ENCODE data around the gene TELO2. TPM values are rescaled to one million over a fixed set of nuclear protein-coding genes. Genes with fewer than 3 reads are reported as not detected.

The TELO2 gene
- total RNA-seq, 2 donors from 2014 or later, result 85.0 to 91.7 TPM

GRCh38 chr16:1489077-1489476, 4.1 kb upstream of the TELO2 start:
- DNase-seq, result no peak
- Histone ChIP-seq H3K9ac (ENCODE audit: extremely low read depth, low read length, poor library complexity, severe bottlenecking) (no peak overlapping the region), H3K9me3 (ENCODE audit: control insufficient read depth, low read length) (no peaks in the 10 kb centered on the region), H3K27me3 (ENCODE audit: control insufficient read depth, insufficient read depth, low read length, poor library complexity, severe bottlenecking) (peaks cover under 1% of the 10 kb centered on the region), H3K27ac (ENCODE audit: low read depth, low read length) (no peak overlapping the region), H3K4me1 (ENCODE audit: control insufficient read depth, insufficient read depth, low read length) (peaks cover 5% of the 10 kb centered on the region), H3K36me3 (ENCODE audit: control insufficient read depth, insufficient read depth, low read length) (no peaks in the 10 kb centered on the region), H3K4me3 (ENCODE audit: low read length) (no peak overlapping the region)
- no peak overlapping the region for H3K27ac Mint-ChIP-seq
- no peaks in the 10 kb centered on the region for H3K36me3 Mint-ChIP-seq (ENCODE audit: low read depth)
- peaks cover 13% of the 10 kb centered on the region for H3K27me3 Mint-ChIP-seq (ENCODE audit: insufficient read depth)
- no peaks in the 10 kb centered on the region for H3K9me3 Mint-ChIP-seq
- H3K4me3 Mint-ChIP-seq, result no peak overlapping the region
- 90 to 93% methylated on average over 7 to 11 of the region's 12 CpGs for WGBS, 2 experiments (ENCODE audit: insufficient coverage in 1 of 2, insufficient read length in 1 of 2)
- TF ChIP-seq, protein P1, sequence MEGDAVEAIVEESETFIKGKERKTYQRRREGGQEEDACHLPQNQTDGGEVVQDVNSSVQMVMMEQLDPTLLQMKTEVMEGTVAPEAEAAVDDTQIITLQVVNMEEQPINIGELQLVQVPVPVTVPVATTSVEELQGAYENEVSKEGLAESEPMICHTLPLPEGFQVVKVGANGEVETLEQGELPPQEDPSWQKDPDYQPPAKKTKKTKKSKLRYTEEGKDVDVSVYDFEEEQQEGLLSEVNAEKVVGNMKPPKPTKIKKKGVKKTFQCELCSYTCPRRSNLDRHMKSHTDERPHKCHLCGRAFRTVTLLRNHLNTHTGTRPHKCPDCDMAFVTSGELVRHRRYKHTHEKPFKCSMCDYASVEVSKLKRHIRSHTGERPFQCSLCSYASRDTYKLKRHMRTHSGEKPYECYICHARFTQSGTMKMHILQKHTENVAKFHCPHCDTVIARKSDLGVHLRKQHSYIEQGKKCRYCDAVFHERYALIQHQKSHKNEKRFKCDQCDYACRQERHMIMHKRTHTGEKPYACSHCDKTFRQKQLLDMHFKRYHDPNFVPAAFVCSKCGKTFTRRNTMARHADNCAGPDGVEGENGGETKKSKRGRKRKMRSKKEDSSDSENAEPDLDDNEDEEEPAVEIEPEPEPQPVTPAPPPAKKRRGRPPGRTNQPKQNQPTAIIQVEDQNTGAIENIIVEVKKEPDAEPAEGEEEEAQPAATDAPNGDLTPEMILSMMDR (conservative IDR thresholded peaks at IDR 0.05), result no peak
- H3K4me1 Mint-ChIP-seq, result peaks cover 1% of the 10 kb centered on the region

DNA sequence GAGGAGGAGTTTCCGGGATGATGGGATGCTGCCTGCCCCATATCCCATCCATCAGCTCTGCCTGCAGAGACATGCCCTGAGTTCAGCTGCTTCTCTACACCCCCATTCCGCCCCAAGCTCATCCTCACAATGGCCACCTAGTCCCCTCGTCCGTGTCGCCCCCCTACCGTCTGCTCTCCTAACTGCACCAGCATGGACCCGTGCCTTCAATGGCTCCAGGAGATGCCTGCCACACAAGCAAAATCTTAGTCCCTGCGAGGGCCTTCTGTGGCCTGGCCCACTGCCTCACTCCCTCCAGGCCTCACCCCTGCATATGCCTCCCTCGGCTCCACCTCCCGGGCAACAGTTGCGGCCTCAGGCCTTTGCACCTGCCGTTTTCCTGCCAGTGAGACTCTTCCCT, 1.8 kb upstream of the TELO2 start:
- Histone ChIP-seq H3K4me1 (ENCODE audit: control insufficient read depth, insufficient read depth, low read length) (peaks cover 9% of the 10 kb centered on the region), H3K4me3 (ENCODE audit: low read length) (no peak overlapping the region), H3K36me3 (ENCODE audit: control insufficient read depth, insufficient read depth, low read length) (peaks cover 13% of the 10 kb centered on the region), H3K9ac (ENCODE audit: extremely low read depth, low read length, poor library complexity, severe bottlenecking) (no peak overlapping the region), H3K27ac (ENCODE audit: low read depth, low read length) (no peak overlapping the region), H3K27me3 (ENCODE audit: control insufficient read depth, insufficient read depth, low read length, poor library complexity, severe bottlenecking) (no peaks in the 10 kb centered on the region), H3K9me3 (ENCODE audit: control insufficient read depth, low read length) (no peaks in the 10 kb centered on the region)
- H3K9me3 Mint-ChIP-seq, result no peaks in the 10 kb centered on the region
- TF ChIP-seq, protein P1 (conservative IDR thresholded peaks at IDR 0.05), result no peak
- DNase-seq, result no peak
- 91 to 92% methylated on average over 5 to 12 of the region's 12 CpGs for WGBS, 2 experiments (ENCODE audit: insufficient coverage in 1 of 2, insufficient read length in 1 of 2)
- peaks cover 1% of the 10 kb centered on the region for H3K4me1 Mint-ChIP-seq
- H3K27ac Mint-ChIP-seq, result no peak overlapping the region
- H3K4me3 Mint-ChIP-seq, result no peak overlapping the region
- peaks cover 8% of the 10 kb centered on the region for H3K27me3 Mint-ChIP-seq (ENCODE audit: insufficient read depth)
- peaks cover 7% of the 10 kb centered on the region for H3K36me3 Mint-ChIP-seq (ENCODE audit: low read depth)

GRCh38 chr16:1492082-1492922, 858 bp upstream of the TELO2 start:
- WGBS, 2 experiments (ENCODE audit: insufficient coverage in 1 of 2, insufficient read length in 1 of 2), result 88 to 93% methylated on average over 20 to 23 of the region's 23 CpGs
- peak overlapping the region; percentile 80 for H3K4me3 ChIP-seq (ENCODE audit: low read length)
- peaks cover 5% of the 10 kb centered on the region for H3K27me3 Mint-ChIP-seq (ENCODE audit: insufficient read depth)
- H3K36me3 ChIP-seq (ENCODE audit: control insufficient read depth, insufficient read depth, low read length), result peaks cover 18% of the 10 kb centered on the region
- no peak overlapping the region for H3K27ac ChIP-seq (ENCODE audit: low read depth, low read length)
- TF ChIP-seq, protein P1 (conservative IDR thresholded peaks at IDR 0.05), result no peak
- peak overlapping the region; percentile 66 for H3K9ac ChIP-seq (ENCODE audit: extremely low read depth, low read length, poor library complexity, severe bottlenecking)
- peak overlapping the region; percentile 98 for H3K27ac Mint-ChIP-seq
- peaks cover 1% of the 10 kb centered on the region for H3K4me1 Mint-ChIP-seq
- peaks cover 11% of the 10 kb centered on the region for H3K36me3 Mint-ChIP-seq (ENCODE audit: low read depth)
- no peaks in the 10 kb centered on the region for H3K9me3 ChIP-seq (ENCODE audit: control insufficient read depth, low read length)
- peaks cover 9% of the 10 kb centered on the region for H3K4me1 ChIP-seq (ENCODE audit: control insufficient read depth, insufficient read depth, low read length)
- H3K9me3 Mint-ChIP-seq, result no peaks in the 10 kb centered on the region
- no peaks in the 10 kb centered on the region for H3K27me3 ChIP-seq (ENCODE audit: control insufficient read depth, insufficient read depth, low read length, poor library complexity, severe bottlenecking)
- no peak for DNase-seq
- peak overlapping the region; percentile 77 for H3K4me3 Mint-ChIP-seq
